ENCODE results near the gene PPM1F.

The PPM1F gene

GRCh38 chr22:21960200-21961126, 7.8 kb upstream of the PPM1F start:
- no peak for DNase-seq

GRCh38 chr22:21959274-21960074, 6.8 kb upstream of the PPM1F start:
- no peak for DNase-seq

DNA sequence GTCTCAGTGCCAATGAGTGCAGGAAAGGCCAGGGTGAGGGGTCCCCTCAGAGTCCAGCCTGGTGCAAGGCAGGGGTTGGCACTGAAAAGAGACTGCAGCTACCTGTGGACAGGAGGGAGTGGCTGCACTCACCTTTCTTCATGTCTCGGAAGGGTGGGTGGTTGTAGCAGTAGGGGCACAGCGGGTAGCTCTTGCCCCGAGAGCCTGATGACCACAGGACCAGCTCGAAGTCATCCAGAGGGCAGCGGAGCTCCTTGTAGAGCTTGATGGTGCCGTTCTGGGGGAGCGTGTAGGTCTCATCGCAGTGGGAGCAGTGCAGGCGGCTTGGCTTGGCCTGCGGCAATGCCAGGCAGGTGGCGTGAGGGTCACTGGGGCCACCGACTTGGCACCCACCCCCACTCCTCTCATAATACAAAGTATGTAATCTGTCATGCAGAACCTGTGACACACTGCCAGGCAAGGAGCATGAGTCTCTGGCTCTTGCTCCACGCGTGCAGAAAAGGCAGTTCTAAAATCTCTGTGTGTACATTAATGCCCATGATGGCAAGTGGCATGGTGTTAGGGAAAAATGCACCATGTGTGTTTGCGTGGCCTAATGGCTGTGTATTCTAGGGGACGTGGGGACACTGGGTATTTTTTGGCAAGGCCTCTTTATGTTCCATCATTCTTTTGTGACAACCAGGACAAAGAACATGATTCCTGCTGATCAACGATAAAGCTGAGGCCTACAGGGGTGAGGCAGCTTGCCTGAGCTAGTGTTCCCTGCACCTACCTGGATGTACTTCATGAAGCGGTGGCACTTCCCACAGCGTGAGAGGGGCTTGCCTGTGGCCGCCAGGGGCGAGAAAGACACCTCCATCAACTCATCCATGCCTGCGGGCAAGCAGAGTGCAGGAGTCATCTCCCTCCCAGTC, 6.0 kb upstream of the PPM1F start:
- no peak for DNase-seq

GRCh38 chr22:21951931-21952465, 650 bp downstream of the PPM1F start:
- DNase-seq: peak; percentile 13

- no peak for DNase-seq
These were observed 1.6 kb downstream of the PPM1F start for GRCh38 chr22:21951062-21951461.

- DNase-seq: no peak
These were observed 2.7 kb downstream of the PPM1F start for GRCh38 chr22:21949948-21950347.

DNA sequence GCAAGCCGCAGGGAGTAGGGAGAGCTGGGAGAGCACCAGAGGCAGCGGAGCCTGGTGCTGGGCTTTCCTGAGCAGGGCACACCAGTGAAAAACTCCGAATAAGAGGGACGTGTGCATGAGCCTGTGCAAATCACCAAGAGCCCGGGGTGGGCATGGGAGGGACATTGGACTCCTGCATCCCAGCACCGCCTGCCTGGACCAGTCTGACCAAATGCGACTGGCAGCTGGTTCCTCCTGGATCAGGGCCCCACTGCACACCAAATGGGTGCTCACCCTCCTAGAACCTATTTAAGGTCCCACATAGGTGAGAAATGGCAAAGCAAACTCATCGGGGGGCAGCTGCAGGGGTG, 3.1 kb downstream of the PPM1F start:
- DNase-seq: no peak

DNA sequence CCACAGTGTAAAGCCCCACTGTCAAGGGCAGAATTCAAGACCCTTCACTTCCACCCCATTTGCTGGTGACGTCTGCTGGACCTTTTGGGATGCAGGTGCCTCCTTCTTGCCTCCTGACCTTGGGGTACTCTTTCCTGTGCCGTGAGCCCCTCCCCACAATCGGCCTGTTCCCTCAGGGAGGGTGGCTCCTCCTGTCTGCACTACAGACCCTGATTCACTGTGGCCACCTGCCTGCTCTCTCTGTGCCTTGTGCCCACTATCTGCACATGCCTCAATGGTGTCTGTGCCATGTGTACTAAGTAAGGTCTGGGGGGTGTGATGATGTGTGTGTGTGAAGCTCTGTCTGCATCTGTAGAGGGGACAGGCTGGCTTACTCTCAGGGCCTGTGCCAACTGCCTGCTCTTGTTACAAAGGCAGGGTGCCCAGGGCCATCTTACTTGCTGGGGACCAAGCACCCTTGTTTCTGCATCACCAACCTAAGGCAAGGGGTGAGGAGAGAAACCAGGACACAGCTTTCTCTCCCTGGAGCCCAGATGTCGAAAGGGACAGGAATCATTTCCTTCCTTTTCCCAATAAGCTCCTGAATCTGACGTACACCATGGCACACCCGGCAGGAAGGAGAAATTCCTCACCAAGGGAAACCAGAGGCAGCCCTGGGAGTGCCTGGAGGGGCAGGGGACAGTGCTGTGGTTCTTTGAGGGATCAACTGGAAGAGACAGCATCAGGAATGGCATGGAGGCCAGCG, 3.7 kb downstream of the PPM1F start:
- DNase-seq: no peak

DNA sequence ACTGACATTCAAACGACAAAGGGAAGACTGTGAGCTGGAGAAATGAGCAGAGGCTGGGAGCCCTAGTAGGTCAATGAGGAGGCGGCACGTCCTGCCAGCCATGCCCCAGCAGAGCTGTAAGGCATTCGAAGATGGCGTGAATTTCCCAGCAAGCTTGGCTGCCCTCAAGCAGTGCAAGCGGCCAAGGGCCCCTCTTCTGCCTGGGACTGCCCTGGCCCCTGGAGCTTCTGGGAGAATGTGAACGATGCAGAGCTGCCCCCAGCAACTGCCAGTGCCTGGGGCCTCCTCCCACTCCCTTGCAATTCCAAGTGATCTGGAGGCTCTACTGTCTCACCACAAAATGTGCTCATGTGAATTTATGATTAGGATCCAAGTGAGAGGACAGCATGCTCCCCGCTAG, 4.3 kb downstream of the PPM1F start:
- DNase-seq: no peak

DNA sequence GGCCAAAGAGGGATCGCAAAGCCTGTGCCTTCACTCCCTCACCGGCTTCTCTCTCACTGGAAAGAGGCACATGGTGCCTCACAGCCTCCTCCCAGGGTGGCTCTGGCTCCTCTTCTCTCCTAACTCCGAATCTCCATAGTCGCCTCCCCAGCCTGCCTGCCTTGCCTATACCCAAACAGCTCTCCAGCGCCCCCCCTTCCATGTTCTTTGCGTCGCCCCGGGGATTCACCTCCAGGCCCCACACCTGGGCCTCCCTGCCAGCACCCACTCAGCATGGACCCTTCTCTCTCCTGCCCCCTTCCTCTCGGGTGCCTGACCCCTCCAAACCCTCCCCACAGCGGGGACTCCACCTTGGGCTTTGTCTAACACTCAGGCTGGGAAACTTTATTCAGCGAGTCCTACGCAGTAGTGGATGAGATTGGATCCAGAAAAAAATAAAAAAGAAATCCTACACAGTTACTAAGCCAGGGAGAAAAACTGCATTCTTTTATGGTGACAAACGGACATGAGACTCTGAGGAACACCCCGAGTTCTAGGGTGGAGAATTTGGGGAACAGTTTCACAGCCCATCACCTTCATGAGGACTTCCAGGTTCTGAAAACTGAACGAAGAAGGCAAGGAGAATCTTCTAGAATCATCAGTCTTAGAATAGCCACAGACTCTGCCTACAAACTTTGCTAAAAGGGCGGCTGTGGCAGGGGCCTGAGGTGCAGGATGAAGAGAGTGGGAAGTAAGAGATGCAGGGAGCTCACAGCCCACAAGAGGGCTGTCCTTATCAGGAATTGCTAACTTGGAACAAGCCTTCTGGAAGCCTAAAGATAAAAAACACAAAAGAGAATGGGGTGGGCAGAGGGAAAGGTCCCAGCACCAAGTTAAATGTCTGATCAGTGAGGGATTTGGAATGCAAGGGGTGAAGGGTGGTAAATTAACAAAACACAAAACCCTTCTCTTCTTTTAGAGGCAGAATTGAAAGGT, 5.3 kb downstream of the PPM1F start:
- no peak for DNase-seq

DNA sequence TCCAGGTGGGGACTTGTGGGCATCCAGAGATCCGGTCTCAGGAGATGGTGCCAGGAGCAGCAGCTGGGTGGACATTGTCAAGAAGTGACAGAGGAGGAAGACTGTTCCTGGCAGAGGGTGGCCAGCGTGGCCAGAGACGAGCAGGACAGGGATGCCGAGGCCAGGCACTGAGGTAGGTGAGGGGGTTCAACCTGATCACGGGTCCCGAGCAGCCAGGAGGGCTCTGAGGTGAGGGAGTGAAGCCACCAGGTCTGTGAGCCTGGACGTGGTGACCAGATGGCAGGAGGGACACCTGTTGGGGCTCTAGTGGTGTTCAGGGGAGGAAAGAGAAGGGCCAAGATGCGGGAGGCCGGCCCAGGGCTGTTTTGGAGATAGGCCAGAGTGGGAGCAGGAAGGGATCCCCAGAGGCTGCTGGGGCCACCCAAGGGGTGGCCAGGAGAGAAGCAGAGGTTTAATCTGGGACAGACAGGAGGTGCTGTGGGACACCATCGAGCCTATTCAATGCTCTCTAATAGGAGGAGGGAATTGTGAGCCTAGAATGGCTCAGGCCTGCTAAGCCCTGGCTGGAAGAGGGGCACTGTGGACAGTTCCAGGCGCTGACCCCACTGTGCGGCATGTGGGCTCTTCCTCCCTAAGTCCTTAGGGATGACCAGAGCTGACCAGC, 6.3 kb downstream of the PPM1F start:
- DNase-seq: no peak

- no peak for DNase-seq
These were observed 7.0 kb downstream of the PPM1F start for GRCh38 chr22:21945453-21946261.

DNA sequence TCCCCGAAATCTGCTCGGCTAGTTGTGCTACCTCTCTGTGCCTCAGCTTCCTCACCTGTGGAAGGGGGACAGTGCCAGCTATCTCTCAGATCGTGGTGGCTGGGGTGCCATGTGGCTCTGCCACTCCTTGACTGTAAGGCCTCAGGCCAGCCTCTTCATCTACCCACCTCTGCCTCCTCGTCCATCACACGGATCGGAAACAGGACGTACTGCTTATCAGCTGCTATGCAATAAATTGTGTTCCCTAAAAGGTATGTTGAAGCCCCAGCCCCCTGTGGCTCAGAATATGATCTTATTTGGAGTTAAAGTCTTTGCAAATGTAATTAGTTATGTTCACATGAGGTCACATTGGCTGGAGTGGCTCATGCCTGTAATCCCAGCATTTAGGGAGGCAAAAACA, 7.8 kb downstream of the PPM1F start:
- DNase-seq: no peak

GRCh38 chr22:21943571-21944448, 8.8 kb downstream of the PPM1F start:
- DNase-seq: no peak

DNA sequence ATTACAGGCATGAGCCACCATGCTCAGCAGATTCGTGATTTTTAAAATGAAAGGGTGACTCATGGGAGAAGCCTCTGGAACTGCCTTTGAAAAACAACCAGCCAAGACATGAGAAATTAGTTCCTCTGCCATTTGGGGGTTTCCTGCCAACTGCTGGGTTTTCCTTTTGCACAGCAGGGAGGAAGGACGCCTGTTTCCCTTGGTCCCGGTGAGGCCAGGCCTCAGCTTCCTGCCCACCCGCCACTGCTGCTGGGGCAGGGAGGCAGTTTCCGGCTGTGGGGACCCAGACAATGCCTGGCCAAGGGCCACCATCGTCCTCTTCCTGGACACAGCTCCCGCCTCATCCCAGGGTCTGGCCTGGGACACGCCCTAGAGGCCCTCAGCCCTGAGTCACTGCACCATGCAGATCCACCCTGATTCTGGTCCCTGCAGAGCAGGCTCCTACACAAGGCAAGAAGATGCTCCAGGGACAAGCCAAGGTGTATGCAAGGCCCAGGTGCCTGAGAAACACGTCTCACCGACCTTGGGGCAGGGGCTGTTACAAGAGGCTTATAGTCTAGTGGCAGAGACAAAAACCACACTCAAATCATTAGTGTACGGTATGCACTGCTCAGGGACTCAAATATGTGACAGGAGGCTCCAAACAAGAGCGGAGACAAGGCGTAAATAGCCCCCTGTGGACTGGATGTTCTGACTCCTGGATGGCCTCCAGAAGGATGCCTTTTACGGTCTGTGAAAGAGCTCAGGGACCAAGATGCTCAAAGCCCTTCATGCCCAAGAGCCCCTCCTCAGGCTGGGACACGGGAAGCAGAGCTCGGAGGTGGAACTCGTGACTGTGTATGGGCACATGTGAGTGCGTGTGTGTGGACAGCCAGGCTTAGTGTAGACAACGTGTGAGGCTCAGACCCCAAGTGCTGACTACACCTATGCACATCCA, 10.0 kb downstream of the PPM1F start:
- no peak for DNase-seq

GRCh38 chr22:21941921-21942320, 10.7 kb downstream of the PPM1F start:
- DNase-seq: no peak

DNA sequence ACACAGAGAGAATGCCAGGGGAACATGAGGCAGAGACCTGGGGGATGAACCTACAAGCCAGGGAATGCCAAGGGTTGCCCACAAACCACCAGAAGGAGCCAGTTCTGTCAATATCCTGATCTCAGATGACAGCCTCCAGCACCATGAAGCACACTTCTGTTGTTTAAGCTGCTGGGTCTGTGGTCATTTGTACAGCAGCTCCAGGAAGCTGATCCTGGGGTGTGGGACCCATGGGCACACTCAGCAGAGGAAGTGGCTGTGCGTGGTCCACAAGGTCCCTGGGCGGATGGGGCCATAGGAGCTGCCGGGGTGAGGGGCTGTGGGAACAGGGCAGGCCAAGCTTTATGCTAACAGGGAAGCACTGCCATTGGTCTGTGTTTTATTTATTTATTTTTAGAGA, 12.1 kb downstream of the PPM1F start:
- DNase-seq: no peak
